IMR-90 (cell line): ENCODE measurements around the gene GPR39. TPM values are rescaled to one million over a fixed set of nuclear protein-coding genes. Genes with fewer than 3 reads are reported as not detected.

Experiments used
- ATAC-seq: fragments of 200-7000 bp; cut with Tn5 transposase; 2 replicates; pipeline ENCODE4 v1.9.1; 2020; ENCODE audit warnings: low read depth, mild to moderate bottlenecking, moderate library complexity
- BruUV-seq: library from RNA; stranded (reverse); fragments of 400-500 nt; replicated peaks from 2 replicates; lab custom pipeline; 2021; lab: Mats Ljungman, UMichigan
- CTCF ChIA-PET: fragments of 300-600 bp; formaldehyde crosslinking; extraction: SDS; loops from one replicate; lab custom pipeline; 2021; ENCODE audit warnings: antibody characterized with exemption; lab: Yijun Ruan, JAX
- POLR2A ChIA-PET: fragments of 300-600 bp; sonication (Branson Sonifier 250); formaldehyde crosslinking; loops from one replicate; lab custom pipeline; 2022; ENCODE audit warnings: antibody characterized with exemption; ENCODE audit not compliant: unreplicated experiment; lab: Charles Lee
- DNase-seq: peaks from one replicate; pipeline ENCODE4 v3.0.0; 2013
- H2AFZ ChIP-seq: replicated peaks from 2 replicates; pipeline ENCODE3; 2013; ENCODE audit warnings: low read length, mild to moderate bottlenecking; ENCODE audit not compliant: poor library complexity
- H2AK5ac ChIP-seq: 2 replicates; pipeline ENCODE4 v1.6.1; 2013; ENCODE audit warnings: low read depth, low read length, inconsistent platforms
- H2AK9ac ChIP-seq: replicated peaks from 2 replicates; pipeline ENCODE3; 2013; ENCODE audit warnings: mild to moderate bottlenecking, low read depth, low read length, moderate library complexity; ENCODE audit not compliant: poor library complexity
- H2BK120ac ChIP-seq: 2 replicates; pipeline ENCODE4 v1.6.1; 2013; ENCODE audit warnings: low read depth, low read length, inconsistent platforms
- H2BK15ac ChIP-seq: 3 replicates; pipeline ENCODE4 v1.6.1; 2013; ENCODE audit warnings: low read depth, low read length, inconsistent platforms
- H2BK20ac ChIP-seq: 2 replicates; pipeline ENCODE4 v1.6.1; 2013; ENCODE audit warnings: low read depth, mild to moderate bottlenecking, inconsistent platforms, low read length, moderate library complexity
- H2BK5ac ChIP-seq: 2 replicates; pipeline ENCODE4 v1.6.1; 2013; ENCODE audit warnings: mild to moderate bottlenecking, low read depth, low read length, inconsistent platforms; ENCODE audit not compliant: poor library complexity, severe bottlenecking
- H3K14ac ChIP-seq: replicated peaks from 2 replicates; pipeline ENCODE4 v1.6.1; 2013; ENCODE audit warnings: low read depth, low read length, inconsistent platforms
- H3K18ac ChIP-seq: 2 replicates; pipeline ENCODE4 v1.6.1; 2013; ENCODE audit warnings: low read depth, low read length, control low read depth
- H3K23ac ChIP-seq: 2 replicates; pipeline ENCODE4 v1.6.1; 2013; ENCODE audit warnings: low read depth, low read length, inconsistent platforms
- H3K27ac ChIP-seq: 2 replicates; pipeline ENCODE4 v1.5.1; 2013; ENCODE audit warnings: mild to moderate bottlenecking, control low read depth, low read length; ENCODE audit not compliant: insufficient read depth
- H3K27me3 ChIP-seq: 2 replicates; pipeline ENCODE4 v1.6.1; 2013; ENCODE audit warnings: low read length; ENCODE audit not compliant: control insufficient read depth, insufficient read depth
- H3K36me3 ChIP-seq: 2 replicates; pipeline ENCODE4 v1.6.1; 2013; ENCODE audit warnings: low read length, mixed read lengths; ENCODE audit not compliant: control insufficient read depth, insufficient read depth
- H3K4ac ChIP-seq: 2 replicates; pipeline ENCODE4 v1.6.1; 2013; ENCODE audit warnings: low read depth, low read length, inconsistent platforms
- H3K4me1 ChIP-seq: 2 replicates; pipeline ENCODE4 v1.6.1; 2013; ENCODE audit warnings: low read length, mixed read lengths; ENCODE audit not compliant: control insufficient read depth, insufficient read depth
- H3K4me2 ChIP-seq: 2 replicates; pipeline ENCODE4 v1.6.1; 2013; ENCODE audit warnings: low read depth, mild to moderate bottlenecking, control low read depth, low read length, moderate library complexity
- H3K4me3 ChIP-seq: 2 replicates; pipeline ENCODE4 v1.5.1; 2013; ENCODE audit warnings: low read depth, mild to moderate bottlenecking, control low read depth, low read length, moderate library complexity; ENCODE audit not compliant: insufficient read depth
- H3K56ac ChIP-seq: 2 replicates; pipeline ENCODE4 v1.6.1; 2013; ENCODE audit warnings: low read length, inconsistent platforms; ENCODE audit not compliant: insufficient read depth; ENCODE audit errors: extremely low read depth
- H3K79me1 ChIP-seq, 2 experiments: 2 replicates each; pipeline ENCODE4 v1.6.1; 2013; ENCODE audit warnings: low read length in 2 of 2, inconsistent platforms in 1 of 2, low read depth in 1 of 2
- H3K9ac ChIP-seq: 2 replicates; pipeline ENCODE4 v1.6.1; 2013; ENCODE audit warnings: low read depth, low read length, control low read depth
- H3K9me1 ChIP-seq: 2 replicates; pipeline ENCODE4 v1.6.1; 2013; ENCODE audit warnings: low read length, inconsistent platforms; ENCODE audit not compliant: insufficient read depth
- H3K9me3 ChIP-seq: 2 replicates; pipeline ENCODE4 v1.6.1; 2013; ENCODE audit warnings: low read length; ENCODE audit not compliant: control insufficient read depth, insufficient read depth
- H4K20me1 ChIP-seq: 2 replicates; pipeline ENCODE4 v1.6.1; 2013; ENCODE audit warnings: low read length, inconsistent platforms; ENCODE audit not compliant: insufficient read depth
- H4K5ac ChIP-seq: 2 replicates; pipeline ENCODE4 v1.6.1; 2013; ENCODE audit warnings: mild to moderate bottlenecking, low read depth, low read length, control low read depth
- H4K8ac ChIP-seq, 2 experiments: 2 replicates each; pipeline ENCODE4 v1.6.1; 2013; ENCODE audit warnings: low read depth in 2 of 2, low read length in 2 of 2, control low read depth in 1 of 2, inconsistent platforms in 1 of 2
- H4K91ac ChIP-seq: 2 replicates; pipeline ENCODE4 v1.6.1; 2013; ENCODE audit warnings: low read depth, low read length, inconsistent platforms; ENCODE audit not compliant: insufficient read depth
- NFE2L2 ChIP-seq: fragments of 150-350 bp; IDR thresholded peaks from 2 replicates; pipeline ENCODE4 v1.6.1; 2016; ENCODE audit warnings: low read depth, mild to moderate bottlenecking, low read length
- WGBS, 2 experiments: methylation state at CpG; one replicate each; pipeline versions ENCODE4 v1.1.5 to v1.1.7; 2013; ENCODE audit warnings: missing lambda C conversion rate in 2 of 2; ENCODE audit not compliant: insufficient read length in 1 of 2; ENCODE audit errors: extremely low coverage in 2 of 2; 5-methylcytosine and 5-hydroxymethylcytosine counted together
- dilution Hi-C: fragments of 300-500 bp; cut with HindIII; formaldehyde crosslinking; loops from one replicate; pipeline ENCODE4 v1.14.3; 2018; ENCODE audit warnings: low sequenced_read_pairs; ENCODE audit not compliant: unreplicated experiment
- in situ Hi-C: fragments of 300-500 bp; cut with MboI; formaldehyde crosslinking; loops from 3 replicates; pipeline ENCODE4 v1.14.3; 2019; ENCODE audit warnings: low sequenced_read_pairs, inconsistent platforms, mixed read lengths
- intact Hi-C: fragments of 100-400 bp; cut with micrococcal nuclease; formaldehyde crosslinking; loops from 2 replicates; pipeline ENCODE4 v1.10.0; 2022
- polyA plus RNA-seq, 3 experiments: library from polyadenylated mRNA; depleted of rRNA; stranded (reverse); fragments of >200 nt; gene quantifications; 2 replicates each; pipeline ENCODE4 v1.2.3, GENCODE V29; 2012; ENCODE audit warnings: low replicate concordance in 1 of 3
- total RNA-seq: library from RNA; depleted of rRNA; stranded (reverse); fragments of >200 nt; gene quantifications from 2 replicates; pipeline ENCODE4 v1.2.3, GENCODE V29; 2012

Gene GPR39
- total and polyA plus RNA-seq, 2 of the 4 experiments (the other 2 are of a cell fraction) = 4.4 to 9.0 TPM

DNA sequence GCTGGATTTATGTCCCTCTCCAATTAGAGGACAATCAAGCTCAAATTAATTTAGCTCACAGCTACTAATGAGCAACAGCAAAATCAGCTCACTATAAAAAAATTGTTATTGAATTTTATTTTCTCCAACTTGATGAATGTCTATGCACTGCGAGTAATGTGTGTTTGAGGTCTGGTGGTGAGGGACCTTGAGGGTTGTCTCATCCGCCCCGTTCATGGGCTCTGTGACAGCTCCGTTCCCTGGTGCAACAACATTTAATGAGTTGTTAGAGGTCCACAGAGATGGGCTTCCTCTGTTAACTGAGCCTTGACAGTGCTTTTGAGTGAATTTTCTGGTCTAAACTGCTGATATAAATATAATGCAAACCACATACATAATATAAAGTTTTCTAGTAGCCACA, 101.7 kb downstream of the GPR39 start:
- TF ChIP-seq NFE2L2 = no peak
- ChIA-PET POLR2A (no interaction called here), CTCF (no interaction called here)
- dilution Hi-C loops (no loop called here), intact Hi-C loops (no loop called here), in situ Hi-C loops (no loop called here)
- Histone ChIP-seq H3K27me3 (peaks cover 3% of the 10 kb centered on the region), H3K27ac (no peak overlapping the region), H2AK5ac (no peak overlapping the region), H3K4me1 (no peaks in the 10 kb centered on the region; the same call in 1 of the 2 replicates), H2BK120ac (no peak overlapping the region), H3K9ac (no peak overlapping the region), H4K91ac (no peak overlapping the region), H3K36me3 (no peaks in the 10 kb centered on the region), H3K79me1 (no peaks in the 10 kb centered on the region), H3K9me3 (no peaks in the 10 kb centered on the region), H3K14ac (no peak overlapping the region), H3K9me1 (peaks cover 2% of the 10 kb centered on the region; the same call in 1 of the 2 replicates), H3K4me2 (no peak overlapping the region), H2BK20ac (no peak overlapping the region), H4K5ac (no peak overlapping the region), H2AFZ (no peak overlapping the region), H3K18ac (no peak overlapping the region), H2AK9ac (no peak overlapping the region), H3K4ac (no peak overlapping the region), H3K23ac (no peak overlapping the region), H3K4me3 (no peak overlapping the region), H2BK15ac (no peak overlapping the region), H3K56ac (no peak overlapping the region), H4K20me1 (no peaks in the 10 kb centered on the region), H4K8ac (no peak overlapping the region), H2BK5ac (no peak overlapping the region)
- no CpG with 5 or more reads among the region's 4 CpGs for WGBS, 2 experiments
- DNase-seq = no peak
- no TSS peak for BruUV-seq
- no peak for ATAC-seq
